ENCODE results near the gene CLDN18. TPM values are rescaled to one million over a fixed set of nuclear protein-coding genes. Genes with fewer than 3 reads are reported as not detected.

Gene CLDN18
- total and polyA plus RNA-seq, 9 of the 15 experiments (the other 6 are each of a cell fraction or from before 2014, with no cell fraction given), result 0.11 TPM; not detected in 8

- no peak for TF ChIP-seq ZFP30 (CRISPR knock-in tag; IDR thresholded peaks at IDR 0.05; ENCODE audit: borderline replicate concordance)
- no peak for TF ChIP-seq NFATC3 (IDR thresholded peaks at IDR 0.05)
- no peak for TF ChIP-seq MNT (conservative IDR thresholded peaks at IDR 0.05)
- TF ChIP-seq NR0B1 (IDR thresholded peaks at IDR 0.05; ENCODE audit: partially characterized antibody), result no peak
- TF ChIP-seq XRCC4 (IDR thresholded peaks at IDR 0.05; ENCODE audit: extremely low read depth, insufficient read depth, insufficient read length), result no peak
- TF ChIP-seq HDGF (IDR thresholded peaks at IDR 0.05), result no peak
Observed at GRCh38 chr3:138072796-138073195, 62.8 kb downstream of the CLDN18 start (continued).

GRCh38 chr3:138078096-138078495 is 68.1 kb downstream of the CLDN18 start:
- no peaks in the 10 kb centered on the region for H3K9me1 ChIP-seq (ENCODE audit: control insufficient read depth, insufficient read depth, low read length)
- no peaks in the 10 kb centered on the region for H3K4me1 ChIP-seq (replicated peaks in 1 of 2; ENCODE audit: control insufficient read depth in 2 of 2, insufficient read depth in 2 of 2, low read length in 2 of 2)
- no TSS peak for BruUV-seq (replicated peaks)
- no peaks in the 10 kb centered on the region for H3K36me3 ChIP-seq (ENCODE audit: control insufficient read depth, insufficient read depth, low read length)
- ChIA-PET POLR2A (no interaction called here), CTCF (ENCODE audit: low intra/inter-chr PET ratio) (no interaction called here)
- H4K20me1 ChIP-seq (replicated peaks; ENCODE audit: control insufficient read depth, insufficient read depth, low read length), result no peaks in the 10 kb centered on the region; the same call in 1 of the 2 replicates
- intact Hi-C loops (cut with micrococcal nuclease), result no loop called here
- ATAC-seq, result no peak
- in situ Hi-C loops (cut with MboI), result no loop called here
- no peak for FAIRE-seq
- no peak for DNase-seq (ENCODE audit: extremely low read depth in 1 of 4, low spot score in 3 of 4)
- H2AFZ ChIP-seq (ENCODE audit: low read depth, low read length), result no peak overlapping the region
- H3K9ac ChIP-seq (ENCODE audit: insufficient read depth in 1 of 2, low read depth in 2 of 2, low read length in 2 of 2), result no peak overlapping the region
- H3K9me3 ChIP-seq (replicated peaks; ENCODE audit: control insufficient read depth, insufficient read depth, low read depth, low read length), result no peaks in the 10 kb centered on the region
- H3K27ac ChIP-seq (ENCODE audit: extremely low read depth, low read depth, low read length), result no peak overlapping the region
- no peak overlapping the region for H3K4me2 ChIP-seq (ENCODE audit: insufficient read depth, low read length)
- no peaks in the 10 kb centered on the region for H3K79me2 ChIP-seq (ENCODE audit: control insufficient read depth, insufficient read depth, low read length)
- H3K4me3 ChIP-seq, result no peak overlapping the region
- WGBS (ENCODE audit: insufficient coverage, low coverage, missing lambda C conversion rate), result 0% methylated on average over 4 of the region's 4 CpGs
- H3K27me3 ChIP-seq (ENCODE audit: control insufficient read depth in 2 of 2, insufficient read depth in 2 of 2, low read length in 2 of 2), result peaks cover 0 to 12% of the 10 kb centered on the region in 2 experiments; a peak in 2 of 5 replicates
- TF ChIP-seq CREBBP (IDR thresholded peaks at IDR 0.05; ENCODE audit: low read depth, low read length) (no peak), SRSF7 (optimal IDR thresholded peaks at IDR 0.05; ENCODE audit: low read depth, low read length) (no peak), ZNF551 (CRISPR knock-in tag; IDR thresholded peaks at IDR 0.05) (no peak), ZBTB34 (CRISPR knock-in tag; IDR thresholded peaks at IDR 0.05) (no peak), KHSRP (IDR thresholded peaks at IDR 0.05) (no peak), ARID4B (CRISPR knock-in tag; IDR thresholded peaks at IDR 0.05) (no peak), SIN3A (IDR thresholded peaks at IDR 0.05; ENCODE audit: borderline replicate concordance in 2 of 2, control insufficient read depth in 1 of 2, low read depth in 2 of 2, low read length in 2 of 2) (no peak)
